Fibroblast of lung (primary cell): Measurements from ENCODE around the gene SLC6A19. TPM values are rescaled to one million over a fixed set of nuclear protein-coding genes. Genes with fewer than 3 reads are reported as not detected.
"Not testable (repeated sequence)": the region's sequence is repeated elsewhere in the genome, so short reads cannot be mapped to it uniquely, and the experiment has no call there.

ENCODE experiments used
- DNase-seq, 2 donors: peaks; one replicate each; pipeline versions ENCODE4 v3.0.0 to v3.0.0-alpha.2; 2010; ENCODE audit warnings: low read depth in 2 of 2
- H2AFZ ChIP-seq: 2 replicates; pipeline ENCODE4 v1.5.1; 2012; ENCODE audit warnings: low read length, control low read depth, inconsistent platforms
- H3K27ac ChIP-seq: 2 replicates; pipeline ENCODE4 v1.5.1; 2011; ENCODE audit warnings: low read length, control low read depth; ENCODE audit not compliant: insufficient read depth
- H3K27me3 ChIP-seq: 2 replicates; pipeline ENCODE4 v1.5.1; 2011; ENCODE audit warnings: mild to moderate bottlenecking, low read length; ENCODE audit not compliant: control insufficient read depth, insufficient read depth
- H3K36me3 ChIP-seq: 2 replicates; pipeline ENCODE4 v1.5.1; 2011; ENCODE audit warnings: low read length; ENCODE audit not compliant: control insufficient read depth, insufficient read depth
- H3K4me1 ChIP-seq: 2 replicates; pipeline ENCODE4 v1.5.1; 2011; ENCODE audit warnings: low read length; ENCODE audit not compliant: control insufficient read depth, insufficient read depth; ENCODE audit errors: extremely low read depth
- H3K4me2 ChIP-seq: 2 replicates; pipeline ENCODE4 v1.5.1; 2011; ENCODE audit warnings: low read length, control low read depth; ENCODE audit not compliant: insufficient read depth; ENCODE audit errors: extremely low read depth
- H3K4me3 ChIP-seq, 4 experiments: fragments of 200-600 bp in 1 of 4; sonication (generic) in 1 of 4; replicated peaks in 1 of 4; 2 replicates each; pipeline ENCODE4 v1.5.1; 2011 to 2016; ENCODE audit warnings: low read length in 4 of 4, low read depth in 3 of 4, mild to moderate bottlenecking in 3 of 4, control low read depth in 2 of 4, inconsistent platforms in 1 of 4, mixed read lengths in 1 of 4; ENCODE audit not compliant: insufficient read depth in 1 of 4; ENCODE audit errors: control extremely low read depth in 1 of 4
- H3K79me2 ChIP-seq: 2 replicates; pipeline ENCODE4 v1.5.1; 2012; ENCODE audit warnings: mild to moderate bottlenecking, low read length, inconsistent platforms; ENCODE audit not compliant: control insufficient read depth, insufficient read depth
- H3K9ac ChIP-seq: 2 replicates; pipeline ENCODE4 v1.5.1; 2011; ENCODE audit warnings: mild to moderate bottlenecking, low read length, control low read depth; ENCODE audit not compliant: insufficient read depth
- H3K9me3 ChIP-seq: 2 replicates; pipeline ENCODE4 v1.5.1; 2012; ENCODE audit warnings: low read depth, low read length; ENCODE audit not compliant: control insufficient read depth, insufficient read depth
- H4K20me1 ChIP-seq: 2 replicates; pipeline ENCODE4 v1.5.1; 2011; ENCODE audit warnings: low read length; ENCODE audit not compliant: control insufficient read depth, insufficient read depth; ENCODE audit errors: extremely low read depth
- EZH2 ChIP-seq: IDR thresholded peaks from 2 replicates; pipeline ENCODE4 v1.5.1; 2012; ENCODE audit warnings: low read length, control low read depth, mild to moderate bottlenecking; ENCODE audit errors: missing control alignments
- polyA plus RNA-seq, 2 donors: library from polyadenylated mRNA; depleted of rRNA in 1 of 2; stranded (reverse) in 1 of 2; unstranded in 1 of 2; fragments of >200 nt; gene quantifications; 2 replicates each; pipeline ENCODE4 v1.2.1, GENCODE V29; 2011 to 2012; ENCODE audit warnings: missing spikeins in 1 of 2
- total RNA-seq: library from RNA; depleted of rRNA; stranded (reverse); fragments of >200 nt; gene quantifications from 2 replicates; pipeline ENCODE4 v1.2.1, GENCODE V29; 2014
- TF ChIP-seq, protein P1 (sequence below), 2 donors: IDR thresholded peaks in 1 of 2; conservative IDR thresholded peaks in 1 of 2; 1 replicate in 1 of 2; 2 replicates in 1 of 2; pipeline ENCODE4 v1.5.1; 2011 to 2012; ENCODE audit warnings: low read length in 2 of 2, control low read depth in 1 of 2, inconsistent platforms in 1 of 2, low read depth in 1 of 2, mild to moderate bottlenecking in 1 of 2

Gene SLC6A19
- total and polyA plus RNA-seq, 2 donors (not counting 1 experiment from before 2014, with no cell fraction given), result not detected

DNA sequence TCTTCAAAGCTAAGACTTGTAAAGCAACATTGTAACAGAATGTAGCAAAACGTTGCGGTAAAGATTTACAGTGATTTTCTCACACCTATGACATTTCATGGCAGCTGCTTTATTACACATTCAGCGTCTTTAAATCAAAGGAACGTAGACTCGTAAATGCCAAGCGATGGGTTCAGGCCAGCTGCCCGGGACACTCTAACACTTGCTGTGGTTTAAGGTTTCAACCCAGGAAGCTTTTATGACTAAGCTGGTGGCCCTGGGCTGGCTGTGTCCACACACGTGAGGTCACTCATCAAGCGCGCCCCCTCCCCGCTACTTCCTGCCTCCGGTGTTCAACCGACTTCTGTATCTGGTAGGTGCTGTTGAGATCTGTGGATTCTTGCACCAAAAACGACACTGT, 26.3 kb downstream of the SLC6A19 start:
- H3K4me1 ChIP-seq, result no peaks in the 10 kb centered on the region
- H3K4me2 ChIP-seq, result no peak overlapping the region
- H3K9me3 ChIP-seq, result no peaks in the 10 kb centered on the region
- DNase-seq, result peak; percentile 4 to 11
- H3K27ac ChIP-seq, result no peak overlapping the region
- TF ChIP-seq, protein P1, sequence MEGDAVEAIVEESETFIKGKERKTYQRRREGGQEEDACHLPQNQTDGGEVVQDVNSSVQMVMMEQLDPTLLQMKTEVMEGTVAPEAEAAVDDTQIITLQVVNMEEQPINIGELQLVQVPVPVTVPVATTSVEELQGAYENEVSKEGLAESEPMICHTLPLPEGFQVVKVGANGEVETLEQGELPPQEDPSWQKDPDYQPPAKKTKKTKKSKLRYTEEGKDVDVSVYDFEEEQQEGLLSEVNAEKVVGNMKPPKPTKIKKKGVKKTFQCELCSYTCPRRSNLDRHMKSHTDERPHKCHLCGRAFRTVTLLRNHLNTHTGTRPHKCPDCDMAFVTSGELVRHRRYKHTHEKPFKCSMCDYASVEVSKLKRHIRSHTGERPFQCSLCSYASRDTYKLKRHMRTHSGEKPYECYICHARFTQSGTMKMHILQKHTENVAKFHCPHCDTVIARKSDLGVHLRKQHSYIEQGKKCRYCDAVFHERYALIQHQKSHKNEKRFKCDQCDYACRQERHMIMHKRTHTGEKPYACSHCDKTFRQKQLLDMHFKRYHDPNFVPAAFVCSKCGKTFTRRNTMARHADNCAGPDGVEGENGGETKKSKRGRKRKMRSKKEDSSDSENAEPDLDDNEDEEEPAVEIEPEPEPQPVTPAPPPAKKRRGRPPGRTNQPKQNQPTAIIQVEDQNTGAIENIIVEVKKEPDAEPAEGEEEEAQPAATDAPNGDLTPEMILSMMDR (conservative IDR thresholded peaks at IDR 0.05 in 1 of 2, IDR thresholded peaks at IDR 0.05 in 1 of 2; ENCODE audit: low read depth in 1 of 2, low read length in 2 of 2), result no peak
- no peak for TF ChIP-seq EZH2
- no peaks in the 10 kb centered on the region for H4K20me1 ChIP-seq
- no peak overlapping the region for H3K9ac ChIP-seq
- H3K36me3 ChIP-seq, result no peaks in the 10 kb centered on the region
- no peak overlapping the region for H2AFZ ChIP-seq
- no peaks in the 10 kb centered on the region for H3K27me3 ChIP-seq
- no peaks in the 10 kb centered on the region for H3K79me2 ChIP-seq
- H3K4me3 ChIP-seq, result no peak overlapping the region

DNA sequence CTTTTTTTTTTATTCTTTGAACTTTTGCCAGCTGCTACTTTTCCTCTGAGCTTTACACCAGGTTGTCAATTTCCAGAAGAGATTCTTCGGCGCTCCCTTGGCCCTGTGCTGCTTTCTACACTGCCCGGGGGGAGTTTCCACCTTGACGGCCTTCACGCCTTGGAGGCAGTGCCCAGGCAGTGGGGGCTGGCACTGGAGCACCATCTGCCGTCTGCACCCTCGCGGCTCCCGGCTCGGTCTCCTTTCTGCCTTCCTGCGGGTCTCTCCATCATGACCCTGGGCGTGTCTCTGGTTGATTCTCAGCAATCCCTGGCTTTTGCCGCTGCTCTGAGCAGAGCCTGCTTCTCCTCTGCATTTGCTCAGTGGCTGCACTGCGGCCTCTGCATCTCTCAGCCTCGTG, 26.7 kb downstream of the SLC6A19 start:
- H3K4me3 ChIP-seq, result no peak overlapping the region
- no peaks in the 10 kb centered on the region for H3K36me3 ChIP-seq
- H2AFZ ChIP-seq, result no peak overlapping the region
- no peaks in the 10 kb centered on the region for H3K27me3 ChIP-seq
- TF ChIP-seq, protein P1 (conservative IDR thresholded peaks at IDR 0.05 in 1 of 2, IDR thresholded peaks at IDR 0.05 in 1 of 2; ENCODE audit: low read depth in 1 of 2, low read length in 2 of 2), result no peak
- TF ChIP-seq EZH2, result no peak
- DNase-seq, result no peak
- H3K79me2 ChIP-seq, result no peaks in the 10 kb centered on the region
- no peak overlapping the region for H3K27ac ChIP-seq
- H3K4me2 ChIP-seq, result no peak overlapping the region
- no peaks in the 10 kb centered on the region for H4K20me1 ChIP-seq
- no peak overlapping the region for H3K9ac ChIP-seq
- no peaks in the 10 kb centered on the region for H3K9me3 ChIP-seq
- H3K4me1 ChIP-seq, result no peaks in the 10 kb centered on the region

DNA sequence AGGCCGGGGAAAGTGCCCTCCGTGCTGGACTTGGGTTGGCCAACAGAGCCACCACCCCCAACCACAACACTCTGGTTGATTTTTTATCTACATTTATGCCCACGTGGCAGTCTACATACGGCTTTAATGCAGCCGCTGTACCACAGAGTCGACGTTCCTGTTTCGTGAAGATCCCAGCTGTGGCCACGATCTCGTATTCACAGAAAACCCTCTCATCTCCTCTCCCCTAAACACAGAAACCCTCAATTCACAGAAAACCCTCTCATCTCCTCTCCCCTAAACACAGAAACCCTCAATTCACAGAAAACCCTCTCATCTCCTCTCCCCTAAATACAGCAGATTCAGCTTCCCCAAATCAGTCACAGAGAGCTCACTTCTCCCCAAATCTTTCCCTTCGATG, 27.6 kb downstream of the SLC6A19 start:
- not testable (repeated sequence) for H3K27ac ChIP-seq, H3K9ac ChIP-seq, H3K27me3 ChIP-seq, DNase-seq, H3K36me3 ChIP-seq, H3K4me1 ChIP-seq, H3K9me3 ChIP-seq, H3K4me2 ChIP-seq, H3K79me2 ChIP-seq, H2AFZ ChIP-seq, H3K4me3 ChIP-seq, H4K20me1 ChIP-seq
